ENCODE data around the gene NID1.
"Not testable (repeated sequence)": the region's sequence is repeated elsewhere in the genome, so short reads cannot be mapped to it uniquely, and the experiment has no call there.

The NID1 gene

GRCh38 chr1:236096660-236097482 is 32.0 kb upstream of the NID1 start:
- FAIRE-seq: peak; percentile 97
- TF ChIP-seq POLR2AphosphoS5 (IDR thresholded peaks at IDR 0.05; ENCODE audit: low read depth, low read length): peak; percentile 53; the same call in 1 of the 2 replicates
- TF ChIP-seq POU2F2 (IDR thresholded peaks at IDR 0.05; ENCODE audit: low read depth, low read length): peak; percentile 47; the same call in 1 of the 2 replicates
- DNase-seq (ENCODE audit: insufficient read length, low spot score): not testable (repeated sequence)

- TF ChIP-seq POU2F2 (IDR thresholded peaks at IDR 0.05; ENCODE audit: low read depth, low read length): no peak
- TF ChIP-seq SPI1 (IDR thresholded peaks at IDR 0.05; ENCODE audit: low read depth, low read length): no peak
- no peak for TF ChIP-seq PAX5 (IDR thresholded peaks at IDR 0.05; ENCODE audit: insufficient read depth, low read length, severe bottlenecking)
- TF ChIP-seq POLR2AphosphoS5 (IDR thresholded peaks at IDR 0.05; ENCODE audit: low read depth, low read length): no peak
- TF ChIP-seq TAF1 (IDR thresholded peaks at IDR 0.05; ENCODE audit: low read depth, low read length): no peak
- TF ChIP-seq POLR2A (IDR thresholded peaks at IDR 0.05; ENCODE audit: low read depth, low read length): no peak
- DNase-seq (ENCODE audit: insufficient read length, low spot score) (no peak), FAIRE-seq (no peak)
Observed at GRCh38 chr1:236095705-236096520, 31.0 kb upstream of the NID1 start.

- DNase-seq (ENCODE audit: insufficient read length, low spot score): no peak
- no peak for FAIRE-seq
- TF ChIP-seq TAF1 (IDR thresholded peaks at IDR 0.05; ENCODE audit: low read depth, low read length) (no peak), POU2F2 (IDR thresholded peaks at IDR 0.05; ENCODE audit: low read depth, low read length) (no peak), POLR2AphosphoS5 (IDR thresholded peaks at IDR 0.05; ENCODE audit: low read depth, low read length) (no peak)
Observed at GRCh38 chr1:236092899-236093298, 28.0 kb upstream of the NID1 start.

DNA sequence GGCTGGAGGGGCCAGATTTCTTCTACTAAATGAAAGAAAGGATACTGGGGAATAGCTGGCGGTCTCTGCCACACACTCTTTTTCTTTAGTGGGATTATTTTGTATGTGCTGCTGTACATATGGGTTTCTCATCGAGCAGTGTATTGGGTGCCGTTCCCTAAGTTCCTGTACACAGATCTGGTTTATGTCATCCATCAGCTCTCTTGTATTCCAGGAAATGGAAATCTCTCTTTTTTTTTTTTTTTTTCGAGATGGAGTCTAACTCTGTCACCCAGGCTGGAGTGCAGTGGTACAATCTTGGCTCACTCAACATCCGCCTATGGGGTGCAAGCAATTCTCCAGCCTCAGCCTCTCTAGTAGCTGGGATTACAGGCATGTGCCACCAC is 27.0 kb upstream of the NID1 start:
- DNase-seq (ENCODE audit: insufficient read length, low spot score) (no peak), FAIRE-seq (no peak)
- no peak for TF ChIP-seq POLR2AphosphoS5 (IDR thresholded peaks at IDR 0.05; ENCODE audit: low read depth, low read length)
- no peak for TF ChIP-seq POLR2A (IDR thresholded peaks at IDR 0.05; ENCODE audit: low read depth, low read length)
- no peak for TF ChIP-seq SPI1 (IDR thresholded peaks at IDR 0.05; ENCODE audit: low read depth, low read length)
- TF ChIP-seq PAX5 (IDR thresholded peaks at IDR 0.05; ENCODE audit: insufficient read depth, low read length, severe bottlenecking): no peak
- TF ChIP-seq TAF1 (IDR thresholded peaks at IDR 0.05; ENCODE audit: low read depth, low read length): no peak
- no peak for TF ChIP-seq POU2F2 (IDR thresholded peaks at IDR 0.05; ENCODE audit: low read depth, low read length)

GRCh38 chr1:236090741-236091147 is 25.9 kb upstream of the NID1 start:
- DNase-seq (ENCODE audit: insufficient read length, low spot score) (no peak), FAIRE-seq (no peak)
- TF ChIP-seq SPI1 (IDR thresholded peaks at IDR 0.05; ENCODE audit: low read depth, low read length): no peak
- TF ChIP-seq TAF1 (IDR thresholded peaks at IDR 0.05; ENCODE audit: low read depth, low read length): no peak
- TF ChIP-seq POU2F2 (IDR thresholded peaks at IDR 0.05; ENCODE audit: low read depth, low read length): no peak
- no peak for TF ChIP-seq POLR2A (IDR thresholded peaks at IDR 0.05; ENCODE audit: low read depth, low read length)
- TF ChIP-seq PAX5 (IDR thresholded peaks at IDR 0.05; ENCODE audit: insufficient read depth, low read length, severe bottlenecking): no peak
- TF ChIP-seq POLR2AphosphoS5 (IDR thresholded peaks at IDR 0.05; ENCODE audit: low read depth, low read length): no peak

DNA sequence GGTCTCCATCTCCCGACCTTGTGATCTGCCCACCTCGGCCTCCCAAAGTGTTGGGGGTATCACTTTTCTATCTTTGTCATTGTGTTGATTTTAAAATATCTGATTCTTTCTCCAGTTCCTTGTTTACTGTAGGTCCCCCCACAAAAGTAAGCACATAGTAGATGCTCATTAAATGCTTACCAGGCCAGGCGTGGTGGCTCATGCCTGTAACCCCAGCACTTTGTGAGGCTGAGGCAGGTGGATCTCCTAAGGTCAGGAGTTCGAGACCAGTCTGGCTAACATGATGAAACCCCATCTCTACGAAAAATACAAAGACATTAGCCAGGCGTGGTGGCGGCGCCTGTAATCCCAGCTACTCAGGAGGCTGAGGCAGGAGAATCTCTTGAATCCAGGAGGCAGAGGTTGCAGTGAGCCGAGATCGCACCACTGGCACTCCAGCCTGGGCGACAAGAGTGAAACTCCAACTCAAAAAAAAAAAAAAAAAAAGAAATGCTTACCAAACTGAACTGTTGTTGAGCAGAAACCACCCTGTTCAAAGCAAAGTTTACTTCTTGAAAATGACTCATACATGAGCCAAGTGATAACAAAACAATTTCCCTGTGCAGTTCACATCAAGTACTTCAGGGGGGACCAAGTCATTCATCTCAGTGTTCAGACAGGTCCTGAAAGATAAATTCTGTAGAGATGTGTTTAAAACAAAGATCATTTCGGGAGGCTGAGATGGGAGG is 24.3 kb upstream of the NID1 start:
- DNase-seq (ENCODE audit: insufficient read length, low spot score): no peak
- FAIRE-seq: no peak
- no peak for TF ChIP-seq TAF1 (IDR thresholded peaks at IDR 0.05; ENCODE audit: low read depth, low read length)
- TF ChIP-seq PAX5 (IDR thresholded peaks at IDR 0.05; ENCODE audit: insufficient read depth, low read length, severe bottlenecking): no peak
- no peak for TF ChIP-seq SPI1 (IDR thresholded peaks at IDR 0.05; ENCODE audit: low read depth, low read length)
- TF ChIP-seq POU2F2 (IDR thresholded peaks at IDR 0.05; ENCODE audit: low read depth, low read length): no peak
- TF ChIP-seq POLR2AphosphoS5 (IDR thresholded peaks at IDR 0.05; ENCODE audit: low read depth, low read length): no peak
- no peak for TF ChIP-seq POLR2A (IDR thresholded peaks at IDR 0.05; ENCODE audit: low read depth, low read length)

- FAIRE-seq (no peak), DNase-seq (ENCODE audit: insufficient read length, low spot score) (no peak)
Observed at GRCh38 chr1:236086537-236086936, 21.6 kb upstream of the NID1 start.

DNA sequence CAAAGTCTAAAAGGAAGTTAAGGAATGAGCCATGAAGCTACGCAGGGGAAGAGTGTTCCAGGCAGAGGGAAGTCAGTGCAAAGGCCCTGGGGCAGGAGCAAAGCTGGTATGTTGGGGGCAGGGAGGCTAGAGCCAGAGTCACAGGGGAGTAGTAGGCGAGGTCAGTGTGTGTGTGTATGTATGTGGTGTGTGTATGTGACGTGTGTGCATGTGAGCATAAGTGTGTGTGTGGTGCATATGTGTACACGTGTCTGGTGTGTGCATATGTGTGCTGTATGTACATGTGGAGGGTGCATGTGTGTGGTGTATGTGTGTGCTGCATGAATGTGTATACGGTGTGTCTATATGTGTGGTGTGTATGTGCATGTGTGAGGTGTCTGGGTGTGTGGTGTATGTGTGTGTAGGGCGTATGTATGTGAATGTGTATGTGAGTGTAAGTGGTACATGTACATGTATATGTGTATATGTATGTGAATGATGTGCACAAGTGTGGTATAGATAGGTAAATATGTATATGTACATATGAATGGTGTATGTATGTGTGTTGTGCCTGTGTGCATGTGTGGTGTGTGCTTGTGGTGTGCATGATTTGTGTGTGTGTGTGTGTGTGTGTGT is 20.8 kb upstream of the NID1 start:
- DNase-seq (ENCODE audit: insufficient read length, low spot score) (no peak), FAIRE-seq (peak; percentile 81)
- TF ChIP-seq POU2F2 (IDR thresholded peaks at IDR 0.05; ENCODE audit: low read depth, low read length) (no peak), POLR2A (IDR thresholded peaks at IDR 0.05; ENCODE audit: low read depth, low read length) (no peak), PAX5 (IDR thresholded peaks at IDR 0.05; ENCODE audit: insufficient read depth, low read length, severe bottlenecking) (no peak), SPI1 (IDR thresholded peaks at IDR 0.05; ENCODE audit: low read depth, low read length) (no peak), POLR2AphosphoS5 (IDR thresholded peaks at IDR 0.05; ENCODE audit: low read depth, low read length) (no peak), TAF1 (IDR thresholded peaks at IDR 0.05; ENCODE audit: low read depth, low read length) (no peak)

More at GRCh38 chr1:236086537-236086936, 21.6 kb upstream of the NID1 start:
- TF ChIP-seq TAF1 (IDR thresholded peaks at IDR 0.05; ENCODE audit: low read depth, low read length): no peak
- TF ChIP-seq POLR2A (IDR thresholded peaks at IDR 0.05; ENCODE audit: low read depth, low read length): no peak
- no peak for TF ChIP-seq POLR2AphosphoS5 (IDR thresholded peaks at IDR 0.05; ENCODE audit: low read depth, low read length)
- TF ChIP-seq POU2F2 (IDR thresholded peaks at IDR 0.05; ENCODE audit: low read depth, low read length): no peak
- no peak for TF ChIP-seq PAX5 (IDR thresholded peaks at IDR 0.05; ENCODE audit: insufficient read depth, low read length, severe bottlenecking)
- TF ChIP-seq SPI1 (IDR thresholded peaks at IDR 0.05; ENCODE audit: low read depth, low read length): no peak

GRCh38 chr1:236084386-236084730 is 19.5 kb upstream of the NID1 start:
- TF ChIP-seq TAF1 (IDR thresholded peaks at IDR 0.05; ENCODE audit: low read depth, low read length): no peak
- no peak for FAIRE-seq
- DNase-seq (ENCODE audit: insufficient read length, low spot score): no peak
